Amygdala (tissue), 56 donors: ENCODE data around the gene ZNF575.
"Not testable (repeated sequence)": the region's sequence is repeated elsewhere in the genome, so short reads cannot be mapped to it uniquely, and the experiment has no call there.

Experiments used
- DNase-seq, 56 donors: peaks; one replicate each; lab custom pipeline; 2025; lab: John Stamatoyannopoulos, UW

ZNF575 gene

DNA sequence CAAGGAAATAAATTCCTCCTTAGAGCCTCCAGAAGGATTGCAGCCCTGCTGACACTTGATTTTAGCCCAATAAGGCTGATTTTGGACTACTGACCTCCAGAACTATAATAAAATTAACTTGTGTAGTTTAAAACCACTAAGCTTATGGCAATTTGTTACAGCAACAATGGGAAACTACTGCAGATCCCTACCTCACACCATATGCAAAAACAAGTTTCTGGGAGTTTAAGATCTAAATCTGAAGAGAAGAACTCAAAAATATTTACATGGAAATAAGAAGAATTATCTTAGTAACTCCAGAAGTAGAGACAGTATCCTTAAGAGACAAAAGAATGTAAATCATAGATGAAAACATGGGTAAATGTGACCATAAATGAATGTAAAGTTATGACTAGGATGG, 5.9 kb downstream of the ZNF575 start:
- no peak for DNase-seq

- DNase-seq: no peak
These were observed 7.4 kb downstream of the ZNF575 start for GRCh38 chr19:43540381-43540780.

GRCh38 chr19:43541920-43542650, 9.1 kb downstream of the ZNF575 start:
- no peak for DNase-seq

DNA sequence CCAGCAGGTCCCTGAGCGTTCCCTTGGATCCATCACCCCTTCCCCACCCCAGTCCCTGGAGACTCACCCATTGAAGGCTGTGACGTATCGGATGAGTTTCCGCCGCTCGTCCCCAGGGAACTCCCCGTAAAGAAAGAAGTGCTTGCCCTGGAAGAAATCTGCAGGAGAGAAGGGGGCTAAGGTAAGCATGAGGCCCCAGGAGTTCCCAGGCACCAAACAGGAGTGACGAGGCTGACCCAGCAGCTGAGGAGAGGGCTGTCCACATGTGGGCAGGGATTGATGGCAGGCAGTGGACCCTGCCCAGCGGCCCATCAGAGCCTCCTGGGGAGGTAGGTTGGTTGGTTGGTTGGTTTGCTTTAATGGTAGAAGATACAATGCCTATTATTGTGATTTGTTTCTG, 11.1 kb downstream of the ZNF575 start:
- no peak for DNase-seq

- DNase-seq: no peak
These were observed 12.3 kb downstream of the ZNF575 start for GRCh38 chr19:43545276-43545675.

DNA sequence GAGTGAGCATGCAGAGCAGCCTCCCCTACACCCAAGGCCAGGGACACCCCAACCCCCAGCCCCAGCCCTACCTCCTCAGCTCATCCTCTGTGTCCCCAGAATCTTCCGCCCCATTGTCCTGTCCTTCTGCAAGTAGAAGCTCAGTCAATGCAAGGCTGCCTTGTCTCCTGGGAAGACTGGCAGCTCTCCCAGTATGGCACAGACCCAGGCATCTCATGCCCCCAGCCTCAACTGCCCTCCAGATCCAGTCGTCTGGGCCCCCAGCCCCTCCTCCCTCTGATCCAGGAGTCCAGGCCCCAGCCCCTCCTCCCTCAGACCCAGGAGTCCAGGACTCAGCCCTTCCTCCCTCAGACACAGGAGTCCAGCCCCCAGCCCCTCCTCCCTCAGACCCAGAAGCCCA, 13.0 kb downstream of the ZNF575 start:
- peak in 14 of 56 donors; percentile 1 to 39 (median 10) for DNase-seq

GRCh38 chr19:43546581-43546980, 13.6 kb downstream of the ZNF575 start:
- DNase-seq: no peak

DNA sequence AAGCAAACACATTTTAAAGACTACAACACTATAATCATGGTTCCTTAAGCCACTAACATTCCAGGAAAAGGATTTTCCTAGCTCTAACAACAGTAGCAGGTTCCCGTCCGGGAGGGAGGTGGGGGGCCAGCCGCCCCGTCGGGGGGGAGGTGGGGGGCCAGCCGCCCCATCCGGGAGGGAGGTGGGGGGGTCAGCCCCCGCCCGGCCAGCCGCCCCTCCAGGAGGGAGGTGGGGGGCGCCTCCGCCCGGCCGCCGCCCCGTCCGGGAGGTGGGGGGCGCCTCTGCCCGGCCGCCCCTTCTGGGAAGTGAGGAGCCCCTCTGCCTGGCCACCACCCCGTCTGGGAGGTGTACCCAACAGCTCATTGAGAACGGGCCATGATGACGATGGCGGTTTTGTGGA, 14.9 kb downstream of the ZNF575 start:
- DNase-seq: not testable (repeated sequence)

DNA sequence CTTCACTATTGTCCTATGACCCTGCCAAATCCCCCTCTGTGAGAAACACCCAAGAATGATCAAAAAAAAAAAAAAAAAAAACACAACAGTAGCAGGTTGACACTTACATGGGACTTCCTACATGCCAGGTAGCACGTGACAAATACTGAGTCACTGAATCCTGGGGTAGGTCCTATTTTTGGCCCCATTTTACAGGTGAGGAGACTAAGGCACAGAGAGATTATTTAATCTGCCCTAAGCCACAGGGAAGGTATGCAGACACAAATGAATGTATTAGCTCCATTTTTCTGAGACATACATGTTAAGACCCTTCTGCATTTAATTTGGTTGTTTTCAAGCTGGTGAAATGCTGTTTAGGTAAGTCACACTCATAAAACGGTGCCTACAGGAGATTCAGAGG, 15.7 kb downstream of the ZNF575 start:
- no peak for DNase-seq

DNA sequence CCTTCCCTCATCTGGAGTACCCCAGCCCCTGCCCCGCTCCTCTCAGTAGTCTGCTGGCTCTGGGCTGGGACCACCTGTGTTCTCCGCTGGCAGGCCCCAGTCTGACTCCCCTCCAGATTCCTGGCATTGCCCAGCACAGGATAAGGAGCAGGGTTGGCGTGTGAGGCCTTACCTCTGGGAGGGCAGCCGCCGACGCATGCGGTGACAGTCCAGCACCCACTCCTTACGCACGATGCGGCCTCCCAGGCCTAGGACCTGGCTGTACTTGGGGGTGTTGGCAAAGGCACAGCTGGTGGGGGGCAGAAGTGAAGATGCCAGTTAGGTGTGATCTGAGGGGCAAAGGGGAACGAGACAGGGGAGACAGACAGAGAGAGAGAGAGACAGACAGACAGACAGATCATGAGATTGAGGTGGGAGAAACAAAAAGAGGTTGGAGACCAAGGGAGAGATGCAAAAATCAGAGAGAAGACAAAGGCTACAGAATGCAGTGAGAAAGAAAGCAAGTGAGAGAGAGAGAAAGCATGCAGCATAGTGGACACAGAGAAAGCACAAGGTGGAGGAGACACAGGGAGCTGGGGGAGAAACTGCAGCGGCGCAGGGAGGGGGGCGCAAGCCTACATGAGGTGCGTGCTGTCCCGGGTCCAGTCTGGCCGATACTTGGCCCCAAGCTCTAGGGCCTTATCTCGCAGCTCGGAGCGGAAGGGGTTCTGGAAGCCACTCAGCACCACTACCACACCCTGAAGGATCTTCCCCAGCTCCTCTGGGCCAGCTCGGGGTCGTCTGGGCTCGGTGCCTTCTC, 18.6 kb downstream of the ZNF575 start:
- DNase-seq: no peak

- DNase-seq: no peak
These were observed 19.1 kb downstream of the ZNF575 start for GRCh38 chr19:43552198-43552450.

- no peak for DNase-seq
These were observed 19.6 kb downstream of the ZNF575 start for GRCh38 chr19:43552616-43553015.

- DNase-seq: no peak
These were observed 20.7 kb downstream of the ZNF575 start for GRCh38 chr19:43553656-43554055.

GRCh38 chr19:43554317-43554895, 21.4 kb downstream of the ZNF575 start:
- no peak for DNase-seq

DNA sequence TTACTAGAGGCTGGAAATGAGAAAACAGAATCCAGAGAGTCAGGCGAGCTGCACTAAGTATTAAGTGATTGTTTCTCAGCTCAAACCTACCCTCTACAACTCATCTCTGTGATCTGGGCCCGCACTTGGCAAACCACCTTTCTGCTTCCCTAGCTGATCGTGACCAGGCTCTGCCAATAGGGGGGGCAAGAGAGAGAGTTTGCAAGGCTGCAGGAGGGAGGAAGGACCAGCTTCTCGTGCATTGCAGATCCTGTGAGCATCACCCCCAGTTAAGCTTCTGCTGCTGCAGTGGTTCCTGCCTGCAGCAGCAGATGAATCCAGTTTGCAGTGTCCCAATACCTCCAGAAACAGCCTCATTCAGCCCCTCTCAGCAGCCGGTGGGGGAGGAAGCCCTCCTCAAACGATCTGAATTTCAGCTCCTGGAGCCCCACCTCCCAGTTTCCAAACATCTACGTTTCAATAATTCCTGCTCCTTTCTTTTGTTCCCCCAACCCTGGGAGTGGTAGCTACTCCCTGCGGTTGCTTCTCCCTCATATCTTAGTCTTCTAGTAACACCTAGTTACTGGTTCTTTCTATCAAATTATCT, 22.3 kb downstream of the ZNF575 start:
- peak in 53 of 56 donors; percentile 5 to 84 (median 50) for DNase-seq

- peak in 1 of 56 donors; percentile 7 for DNase-seq
These were observed 27.7 kb downstream of the ZNF575 start for GRCh38 chr19:43560687-43561086.

DNA sequence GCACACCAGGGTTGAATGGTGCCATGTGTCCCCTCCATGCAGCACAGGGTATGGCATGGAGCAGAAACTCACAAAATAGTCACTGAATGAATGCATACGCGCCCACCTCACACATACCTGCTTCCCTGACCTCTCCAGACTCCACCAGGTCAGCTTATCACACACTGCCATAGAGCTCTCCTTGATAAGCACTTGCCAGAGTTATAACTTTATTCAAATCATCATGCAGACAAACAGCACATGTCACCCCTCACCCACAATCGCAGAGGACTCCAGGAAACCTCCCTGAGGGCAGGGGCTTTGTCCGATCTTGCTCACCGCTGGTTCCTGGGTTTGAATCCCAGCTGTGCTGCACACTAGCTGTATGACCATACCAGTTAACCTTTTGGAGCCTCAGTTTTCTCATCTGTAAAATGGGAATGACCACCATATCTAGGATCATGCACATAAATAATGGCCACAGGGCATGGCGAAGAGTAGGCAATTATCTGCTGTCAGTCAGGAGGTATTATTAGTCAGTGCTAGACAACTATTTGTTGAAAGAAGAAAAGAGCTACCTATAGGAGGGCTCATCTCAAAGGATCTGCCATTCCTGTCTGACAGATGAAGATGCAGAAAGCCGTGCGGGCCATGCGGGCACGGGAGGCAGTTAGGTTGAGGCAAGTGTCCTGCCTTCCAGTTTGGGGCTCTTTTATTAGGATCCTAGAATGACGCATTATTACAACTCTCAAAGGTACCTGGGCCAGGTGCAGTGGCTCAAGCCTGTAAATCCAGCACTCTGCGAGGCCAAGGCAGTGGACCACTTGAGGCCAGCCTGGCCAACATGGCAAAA, 28.4 kb downstream of the ZNF575 start:
- no peak for DNase-seq

- DNase-seq: no peak
These were observed 29.3 kb downstream of the ZNF575 start for GRCh38 chr19:43562226-43562697.

DNA sequence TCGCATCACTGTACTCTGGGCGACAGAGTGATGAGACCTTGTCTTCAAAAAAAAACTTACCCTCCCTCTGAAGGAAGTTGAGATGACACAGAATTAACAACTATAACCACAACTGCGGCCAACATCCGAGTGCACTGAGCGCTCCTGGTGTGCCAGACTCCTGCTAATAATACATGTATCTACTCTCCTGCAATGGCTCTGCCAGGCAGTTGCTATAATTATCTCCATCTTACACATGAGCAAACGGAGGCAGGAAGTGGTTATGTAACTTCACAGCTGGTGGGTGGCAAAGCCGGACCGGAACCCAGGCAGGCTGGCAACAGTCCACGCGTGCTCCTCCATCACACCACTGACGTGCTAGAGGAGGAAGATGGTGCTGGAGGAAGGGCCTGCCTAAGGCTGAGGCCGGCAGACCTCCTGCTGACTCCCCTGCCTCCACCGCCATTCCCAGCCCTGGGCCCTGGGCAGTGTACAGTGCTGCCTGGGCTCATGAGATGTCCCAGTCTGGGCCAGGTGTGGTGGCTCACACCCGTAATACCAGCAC, 29.8 kb downstream of the ZNF575 start:
- DNase-seq: peak in 53 of 56 donors; percentile 10 to 88 (median 63)

GRCh38 chr19:43563816-43564457, 30.9 kb downstream of the ZNF575 start:
- DNase-seq: no peak
